KOPT-K1 (cell line): ENCODE data around the gene SMURF1.

ENCODE experiments used
- H3K27ac ChIP-seq: fragments of 200-600 bp; sonication (generic); 2 replicates; pipeline ENCODE4 v1.5.1; 2016; ENCODE audit warnings: antibody characterized with exemption, mild to moderate bottlenecking, low read depth, low read length; ENCODE audit not compliant: poor library complexity, severe bottlenecking
- H3K36me3 ChIP-seq: fragments of 200-600 bp; sonication (generic); 2 replicates; pipeline ENCODE4 v1.5.1; 2017; ENCODE audit warnings: antibody characterized with exemption, mild to moderate bottlenecking, low read length, moderate library complexity; ENCODE audit not compliant: insufficient read depth
- H3K9me3 ChIP-seq: fragments of 200-600 bp; sonication (generic); 2 replicates; pipeline ENCODE4 v1.5.1; 2017; ENCODE audit warnings: antibody characterized with exemption, low read length, mild to moderate bottlenecking; ENCODE audit not compliant: insufficient read depth, poor library complexity, severe bottlenecking

Gene SMURF1

GRCh38 chr7:99099499-99100077, 44.3 kb downstream of the SMURF1 start:
- Histone ChIP-seq H3K36me3 (no peaks in the 10 kb centered on the region; the same call in 1 of the 2 replicates), H3K9me3 (peaks cover 30% of the 10 kb centered on the region), H3K27ac (no peak overlapping the region)

- no peak overlapping the region for H3K27ac ChIP-seq
- H3K36me3 ChIP-seq, result no peaks in the 10 kb centered on the region; the same call in 1 of the 2 replicates
- H3K9me3 ChIP-seq, result peaks cover 30% of the 10 kb centered on the region
Observed at GRCh38 chr7:99098824-99099498, 44.9 kb downstream of the SMURF1 start.

- Histone ChIP-seq H3K27ac (no peak overlapping the region), H3K9me3 (peaks cover 30% of the 10 kb centered on the region), H3K36me3 (no peaks in the 10 kb centered on the region; the same call in 1 of the 2 replicates)
Observed at GRCh38 chr7:99098286-99098823, 45.6 kb downstream of the SMURF1 start.

- no peaks in the 10 kb centered on the region; the same call in 1 of the 2 replicates for H3K36me3 ChIP-seq
- H3K27ac ChIP-seq, result no peak overlapping the region
- peaks cover 30% of the 10 kb centered on the region for H3K9me3 ChIP-seq
Observed at GRCh38 chr7:99097730-99098129, 46.2 kb downstream of the SMURF1 start.

GRCh38 chr7:99096124-99096887, 47.6 kb downstream of the SMURF1 start:
- H3K9me3 ChIP-seq, result peaks cover 30% of the 10 kb centered on the region
- no peak overlapping the region for H3K27ac ChIP-seq
- H3K36me3 ChIP-seq, result no peaks in the 10 kb centered on the region; the same call in 1 of the 2 replicates

- Histone ChIP-seq H3K27ac (no peak overlapping the region), H3K9me3 (peaks cover 30% of the 10 kb centered on the region), H3K36me3 (no peaks in the 10 kb centered on the region; the same call in 1 of the 2 replicates)
Observed at GRCh38 chr7:99095698-99096097, 48.2 kb downstream of the SMURF1 start.

GRCh38 chr7:99094401-99094800, 49.5 kb downstream of the SMURF1 start:
- Histone ChIP-seq H3K9me3 (peaks cover 22% of the 10 kb centered on the region), H3K36me3 (no peaks in the 10 kb centered on the region; the same call in 1 of the 2 replicates), H3K27ac (no peak overlapping the region)

- Histone ChIP-seq H3K27ac (no peak overlapping the region), H3K36me3 (no peaks in the 10 kb centered on the region), H3K9me3 (peaks cover 1% of the 10 kb centered on the region)
Observed at GRCh38 chr7:99092064-99092720, 51.7 kb downstream of the SMURF1 start.

- no peak overlapping the region for H3K27ac ChIP-seq
- peaks cover 7% of the 10 kb centered on the region for H3K9me3 ChIP-seq
Observed at GRCh38 chr7:99090771-99091542, 53.0 kb downstream of the SMURF1 start.

GRCh38 chr7:99089914-99090629, 53.8 kb downstream of the SMURF1 start:
- no peaks in the 10 kb centered on the region for H3K36me3 ChIP-seq
- no peak overlapping the region for H3K27ac ChIP-seq
- peaks cover 7% of the 10 kb centered on the region for H3K9me3 ChIP-seq

More at GRCh38 chr7:99090771-99091542, 53.0 kb downstream of the SMURF1 start:
- no peaks in the 10 kb centered on the region for H3K36me3 ChIP-seq

GRCh38 chr7:99086944-99087343, 57.0 kb downstream of the SMURF1 start:
- no peak overlapping the region for H3K27ac ChIP-seq
- peaks cover 7% of the 10 kb centered on the region for H3K9me3 ChIP-seq
- H3K36me3 ChIP-seq, result no peaks in the 10 kb centered on the region

- Histone ChIP-seq H3K36me3 (no peaks in the 10 kb centered on the region), H3K27ac (no peak overlapping the region), H3K9me3 (peaks cover 7% of the 10 kb centered on the region)
Observed at GRCh38 chr7:99086532-99086931, 57.4 kb downstream of the SMURF1 start.

GRCh38 chr7:99083733-99084132, 60.2 kb downstream of the SMURF1 start:
- Histone ChIP-seq H3K9me3 (peaks cover 7% of the 10 kb centered on the region), H3K36me3 (no peaks in the 10 kb centered on the region), H3K27ac (no peak overlapping the region)
